Measurements from ENCODE around the gene MELTF.

The MELTF gene

GRCh38 chr3:196967412-196968232 lies 62.0 kb downstream of the MELTF start:
- DNase-seq, result no peak

- no peak for DNase-seq
Observed at GRCh38 chr3:196966526-196967401, 62.9 kb downstream of the MELTF start.

- no peak for DNase-seq
Observed at GRCh38 chr3:196965804-196966173, 63.8 kb downstream of the MELTF start.

- no peak for DNase-seq
Observed at GRCh38 chr3:196965112-196965803, 64.4 kb downstream of the MELTF start.

GRCh38 chr3:196963631-196963953 lies 66.0 kb downstream of the MELTF start:
- DNase-seq, result no peak

GRCh38 chr3:196962930-196963630 lies 66.5 kb downstream of the MELTF start:
- no peak for DNase-seq

- no peak for DNase-seq
Observed at GRCh38 chr3:196962108-196962929, 67.3 kb downstream of the MELTF start.

- DNase-seq, result no peak
Observed at GRCh38 chr3:196954832-196955231, 74.8 kb downstream of the MELTF start.

All from hematopoietic multipotent progenitor cell treated with erythropoietin and hydrocortisone succinate and interleukin-3 and kit ligand, for 8 days (in vitro differentiated cells).